ENCODE measurements around the gene DDR2.

Gene DDR2

GRCh38 chr1:162626094-162626493, 6.2 kb upstream of the DDR2 start:
- H3K4me3 ChIP-seq (ENCODE audit: low read depth in 1 of 2, low read length in 2 of 2) = no peak overlapping the region
- no peak overlapping the region for H3K9ac ChIP-seq (ENCODE audit: low read depth, low read length)

GRCh38 chr1:162626761-162627160, 5.5 kb upstream of the DDR2 start:
- Histone ChIP-seq H3K9me3 (ENCODE audit: insufficient read depth, low read length, severe bottlenecking) (no peaks in the 10 kb centered on the region), H3K4me2 (ENCODE audit: insufficient read depth, low read length) (no peak overlapping the region)

More at GRCh38 chr1:162626094-162626493, 6.2 kb upstream of the DDR2 start:
- TF ChIP-seq CTCF (IDR thresholded peaks at IDR 0.05; ENCODE audit: borderline replicate concordance, extremely low read depth, low read length, poor library complexity, severe bottlenecking) (no peak), EZH2 (IDR thresholded peaks at IDR 0.05; ENCODE audit: borderline replicate concordance, low read depth, low read length, severe bottlenecking) (no peak)
- Histone ChIP-seq H3K9me3 (ENCODE audit: insufficient read depth, low read length, severe bottlenecking) (no peaks in the 10 kb centered on the region), H3K27ac (ENCODE audit: low read length) (no peak overlapping the region), H4K20me1 (ENCODE audit: insufficient read depth, low read length) (no peaks in the 10 kb centered on the region), H3K36me3 (ENCODE audit: insufficient read depth, low read length) (no peaks in the 10 kb centered on the region), H3K27me3 (ENCODE audit: insufficient read depth, low read length, poor library complexity) (no peaks in the 10 kb centered on the region), H3K4me2 (ENCODE audit: insufficient read depth, low read length) (no peak overlapping the region), H3K4me1 (ENCODE audit: insufficient read depth, low read length) (no peaks in the 10 kb centered on the region), H2AFZ (ENCODE audit: low read depth, low read length) (no peak overlapping the region), H3K79me2 (ENCODE audit: insufficient read depth, low read length) (no peaks in the 10 kb centered on the region)
- no peak for DNase-seq
- no peak for ATAC-seq (ENCODE audit: insufficient read depth, low read depth)

GRCh38 chr1:162627662-162628296, 4.5 kb upstream of the DDR2 start:
- H3K36me3 ChIP-seq (ENCODE audit: insufficient read depth, low read length) = no peaks in the 10 kb centered on the region
- ATAC-seq (ENCODE audit: insufficient read depth, low read depth) (peak; percentile 63), DNase-seq (peak; percentile 9)
- no peaks in the 10 kb centered on the region for H3K9me3 ChIP-seq (ENCODE audit: insufficient read depth, low read length, severe bottlenecking)
- TF ChIP-seq EZH2 (IDR thresholded peaks at IDR 0.05; ENCODE audit: borderline replicate concordance, low read depth, low read length, severe bottlenecking) = no peak
- peak; percentile 66 for TF ChIP-seq CTCF (IDR thresholded peaks at IDR 0.05; ENCODE audit: borderline replicate concordance, extremely low read depth, low read length, poor library complexity, severe bottlenecking)
- H3K4me1 ChIP-seq (ENCODE audit: insufficient read depth, low read length) = no peaks in the 10 kb centered on the region
- H3K9ac ChIP-seq (ENCODE audit: low read depth, low read length) = no peak overlapping the region
- H2AFZ ChIP-seq (ENCODE audit: low read depth, low read length) = no peak overlapping the region
- H3K4me2 ChIP-seq (ENCODE audit: insufficient read depth, low read length) = no peak overlapping the region
- H3K4me3 ChIP-seq (ENCODE audit: low read depth in 1 of 2, low read length in 2 of 2) = no peak overlapping the region
- no peaks in the 10 kb centered on the region for H4K20me1 ChIP-seq (ENCODE audit: insufficient read depth, low read length)
- H3K27me3 ChIP-seq (ENCODE audit: insufficient read depth, low read length, poor library complexity) = peaks cover 2% of the 10 kb centered on the region
- no peaks in the 10 kb centered on the region for H3K79me2 ChIP-seq (ENCODE audit: insufficient read depth, low read length)
- no peak overlapping the region for H3K27ac ChIP-seq (ENCODE audit: low read length)

More at GRCh38 chr1:162626761-162627160, 5.5 kb upstream of the DDR2 start:
- H3K36me3 ChIP-seq (ENCODE audit: insufficient read depth, low read length) = no peaks in the 10 kb centered on the region
- ATAC-seq (ENCODE audit: insufficient read depth, low read depth) (no peak), DNase-seq (no peak)
- no peak overlapping the region for H2AFZ ChIP-seq (ENCODE audit: low read depth, low read length)
- no peak for TF ChIP-seq EZH2 (IDR thresholded peaks at IDR 0.05; ENCODE audit: borderline replicate concordance, low read depth, low read length, severe bottlenecking)
- TF ChIP-seq CTCF (IDR thresholded peaks at IDR 0.05; ENCODE audit: borderline replicate concordance, extremely low read depth, low read length, poor library complexity, severe bottlenecking) = no peak
- H3K4me3 ChIP-seq (ENCODE audit: low read depth in 1 of 2, low read length in 2 of 2) = no peak overlapping the region
- no peaks in the 10 kb centered on the region for H4K20me1 ChIP-seq (ENCODE audit: insufficient read depth, low read length)
- H3K4me1 ChIP-seq (ENCODE audit: insufficient read depth, low read length) = no peaks in the 10 kb centered on the region
- H3K27ac ChIP-seq (ENCODE audit: low read length) = no peak overlapping the region
- no peaks in the 10 kb centered on the region for H3K79me2 ChIP-seq (ENCODE audit: insufficient read depth, low read length)
- no peak overlapping the region for H3K9ac ChIP-seq (ENCODE audit: low read depth, low read length)
- H3K27me3 ChIP-seq (ENCODE audit: insufficient read depth, low read length, poor library complexity) = no peaks in the 10 kb centered on the region

All from DND-41 (cell line).